ENCODE results near the gene C1orf116. TPM values are rescaled to one million over a fixed set of nuclear protein-coding genes. Genes with fewer than 3 reads are reported as not detected.

C1orf116 gene
- polyA plus RNA-seq, 1 of the 3 experiments (the other 2 are of a cell fraction) = 0.02 TPM

GRCh38 chr1:206986402-206986801 is 46.2 kb downstream of the C1orf116 start:
- Histone ChIP-seq H3K27me3 (ENCODE audit: insufficient read depth) (peaks cover 63% of the 10 kb centered on the region; the same call in 1 of the 2 replicates), H3K36me3 (replicated peaks in 1 of 2; ENCODE audit: control insufficient read depth in 1 of 2, insufficient read depth in 2 of 2, low read length in 1 of 2) (no peaks in the 10 kb centered on the region), H3K9me2 (no peaks in the 10 kb centered on the region), H3K4me1 (ENCODE audit: control insufficient read depth in 1 of 2, insufficient read depth in 2 of 2, low read depth in 1 of 2, low read length in 1 of 2) (no peaks in the 10 kb centered on the region), H3K9ac (no peak overlapping the region), H3F3A (replicated peaks; ENCODE audit: insufficient read depth) (no peaks in the 10 kb centered on the region), H3K4me3 (ENCODE audit: low read depth in 2 of 2, low read length in 1 of 2) (no peak overlapping the region), H3K27ac (ENCODE audit: low read depth in 2 of 2, low read length in 1 of 2) (no peak overlapping the region), H4K20me1 (ENCODE audit: insufficient read depth) (no peaks in the 10 kb centered on the region), H3K9me3 (no peaks in the 10 kb centered on the region), H3K79me2 (ENCODE audit: insufficient read depth) (no peaks in the 10 kb centered on the region), H2AFZ (ENCODE audit: low read depth) (no peak overlapping the region), H3K4me2 (no peak overlapping the region)
- DNase-seq = no peak
- WGBS (ENCODE audit: low lambda C conversion rate) = 14% methylated on average over 3 of the region's 3 CpGs
- CTCF ChIA-PET = interaction anchor here (0.8 to 1.1 kb wide), 5 partner anchors 14 to 379 kb away, joined by 3 to 4 read pairs (median 3); no protein-coding TSS in a partner anchor
- no peak for TF ChIP-seq NFIC (IDR thresholded peaks at IDR 0.05; ENCODE audit: borderline replicate concordance)
- TF ChIP-seq FOSL2 (IDR thresholded peaks at IDR 0.05; ENCODE audit: borderline replicate concordance, low read depth) = no peak
- no peak for TF ChIP-seq GATA2 (CRISPR knock-in tag; IDR thresholded peaks at IDR 0.05)
- TF ChIP-seq EZH2phosphoT487 (IDR thresholded peaks at IDR 0.05; ENCODE audit: borderline replicate concordance, low read depth) = no peak
- TF ChIP-seq TEAD4 (IDR thresholded peaks at IDR 0.05; ENCODE audit: borderline replicate concordance, insufficient read depth) = no peak
- TF ChIP-seq RAD21 (IDR thresholded peaks at IDR 0.05; ENCODE audit: low read length) = no peak
- TF ChIP-seq ZBTB33 (IDR thresholded peaks at IDR 0.05; ENCODE audit: borderline replicate concordance, low read depth) = no peak
- no peak for TF ChIP-seq PBX3 (IDR thresholded peaks at IDR 0.05)
- TF ChIP-seq JUND (IDR thresholded peaks at IDR 0.05) = no peak
- TF ChIP-seq MXI1 (IDR thresholded peaks at IDR 0.05; ENCODE audit: low read depth, low read length) = no peak
- no peak for TF ChIP-seq RXRA (IDR thresholded peaks at IDR 0.05; ENCODE audit: borderline replicate concordance, low read depth)
- TF ChIP-seq MAX (IDR thresholded peaks at IDR 0.05; ENCODE audit: low read depth) = no peak
- TF ChIP-seq EP300 (IDR thresholded peaks at IDR 0.05; ENCODE audit: borderline replicate concordance in 1 of 2, low read depth in 1 of 2, low read length in 1 of 2) = no peak
- TF ChIP-seq ELF1 (IDR thresholded peaks at IDR 0.05) = no peak
- TF ChIP-seq CTCF (IDR thresholded peaks at IDR 0.05) = no peak
- no peak for TF ChIP-seq USF2 (IDR thresholded peaks at IDR 0.05; ENCODE audit: borderline replicate concordance, low read depth, low read length)
- POLR2A ChIA-PET = no interaction called here

All from SK-N-SH (cell line).